MM.1S (cell line): ENCODE data around the gene GPR17.

Experiments used
- DNase-seq: peaks from one replicate; pipeline ENCODE4 v3.0.0-alpha.2; 2015
- H2AFZ ChIP-seq: fragments of 300-600 bp; sonication (generic); 2 replicates; pipeline ENCODE4 v1.6.0; 2016; ENCODE audit warnings: antibody characterized with exemption, low read length
- H3F3A ChIP-seq: fragments of 300-600 bp; sonication (generic); 2 replicates; pipeline ENCODE4 v1.6.1; 2016; ENCODE audit warnings: mild to moderate bottlenecking, antibody characterized with exemption, low read length, moderate library complexity, mixed read lengths; ENCODE audit not compliant: insufficient read depth
- H3K27ac ChIP-seq: fragments of 300-600 bp; sonication (generic); 2 replicates; pipeline ENCODE4 v1.5.1; 2016; ENCODE audit warnings: mild to moderate bottlenecking, low read length
- H3K27me3 ChIP-seq: fragments of 300-600 bp; sonication (generic); replicated peaks from 2 replicates; pipeline ENCODE4 v1.6.0; 2016; ENCODE audit warnings: low read length; ENCODE audit not compliant: insufficient read depth
- H3K36me3 ChIP-seq: fragments of 300-600 bp; sonication (generic); replicated peaks from 2 replicates; pipeline ENCODE4 v1.6.1; 2016; ENCODE audit warnings: mild to moderate bottlenecking, low read length, mixed read lengths; ENCODE audit not compliant: insufficient read depth
- H3K4me1 ChIP-seq: fragments of 300-600 bp; sonication (generic); 2 replicates; pipeline ENCODE4 v1.6.1; 2016; ENCODE audit warnings: low read length, mixed read lengths
- H3K4me2 ChIP-seq: fragments of 300-600 bp; sonication (generic); 2 replicates; pipeline ENCODE4 v1.6.0; 2016; ENCODE audit warnings: low read depth, low read length
- H3K4me3 ChIP-seq: fragments of 300-600 bp; sonication (generic); 2 replicates; pipeline ENCODE4 v1.5.1; 2016; ENCODE audit warnings: low read length, mixed read lengths
- H3K79me2 ChIP-seq: fragments of 300-600 bp; sonication (generic); 2 replicates; pipeline ENCODE4 v1.6.1; 2016; ENCODE audit warnings: mixed run types, low read length, mixed read lengths
- H3K9ac ChIP-seq: fragments of 300-600 bp; sonication (generic); 2 replicates; pipeline ENCODE4 v1.6.1; 2016; ENCODE audit warnings: low read length, mixed read lengths
- H3K9me2 ChIP-seq: fragments of 300-600 bp; sonication (generic); replicated peaks from 2 replicates; pipeline ENCODE4 v1.6.1; 2016; ENCODE audit warnings: mild to moderate bottlenecking, low read length, mixed read lengths; ENCODE audit not compliant: insufficient read depth
- H3K9me3 ChIP-seq: fragments of 300-600 bp; sonication (generic); replicated peaks from 2 replicates; pipeline ENCODE4 v1.6.1; 2016; ENCODE audit warnings: mild to moderate bottlenecking, low read length, mixed read lengths; ENCODE audit not compliant: insufficient read depth
- H4K20me1 ChIP-seq: fragments of 300-600 bp; sonication (generic); 2 replicates; pipeline ENCODE4 v1.6.1; 2016; ENCODE audit warnings: mild to moderate bottlenecking, low read length, moderate library complexity, mixed read lengths; ENCODE audit not compliant: insufficient read depth
- CTCF ChIP-seq: fragments of 300-600 bp; sonication (generic); IDR thresholded peaks from 2 replicates; pipeline ENCODE4 v1.5.1; 2016; ENCODE audit warnings: antibody characterized with exemption, low read length, mixed read lengths
- EZH2 ChIP-seq: fragments of 300-600 bp; sonication (generic); optimal IDR thresholded peaks from 2 replicates; pipeline ENCODE3; 2017; ENCODE audit warnings: low read depth, mild to moderate bottlenecking, antibody characterized with exemption, low read length, mixed read lengths
- EZH2phosphoT487 ChIP-seq: fragments of 300-600 bp; sonication (generic); IDR thresholded peaks from 2 replicates; pipeline ENCODE4 v1.6.1; 2018; ENCODE audit warnings: antibody characterized with exemption, low read length

The GPR17 gene

GRCh38 chr2:127625572-127625951, 20.4 kb upstream of the GPR17 start:
- H3K9ac ChIP-seq = no peak overlapping the region
- DNase-seq = no peak

GRCh38 chr2:127626175-127626574, 19.8 kb upstream of the GPR17 start:
- Histone ChIP-seq H3K9me2 (no peaks in the 10 kb centered on the region), H4K20me1 (no peaks in the 10 kb centered on the region), H3K4me1 (no peaks in the 10 kb centered on the region), H3K36me3 (no peaks in the 10 kb centered on the region), H3F3A (no peaks in the 10 kb centered on the region), H3K9me3 (no peaks in the 10 kb centered on the region), H3K27ac (no peak overlapping the region), H3K4me2 (no peak overlapping the region), H3K79me2 (no peaks in the 10 kb centered on the region), H3K27me3 (peaks cover 44% of the 10 kb centered on the region), H2AFZ (no peak overlapping the region), H3K9ac (no peak overlapping the region), H3K4me3 (no peak overlapping the region)
- DNase-seq = no peak
- TF ChIP-seq EZH2phosphoT487 = no peak
- TF ChIP-seq CTCF = no peak
- no peak for TF ChIP-seq EZH2

More at GRCh38 chr2:127625572-127625951, 20.4 kb upstream of the GPR17 start:
- Histone ChIP-seq H3K27ac (no peak overlapping the region), H3F3A (no peaks in the 10 kb centered on the region), H3K27me3 (peaks cover 42% of the 10 kb centered on the region), H3K4me2 (no peak overlapping the region), H3K9me3 (no peaks in the 10 kb centered on the region), H4K20me1 (no peaks in the 10 kb centered on the region), H3K79me2 (no peaks in the 10 kb centered on the region), H3K4me1 (no peaks in the 10 kb centered on the region), H3K36me3 (no peaks in the 10 kb centered on the region), H3K9me2 (no peaks in the 10 kb centered on the region), H3K4me3 (no peak overlapping the region), H2AFZ (no peak overlapping the region)
- TF ChIP-seq CTCF = no peak
- no peak for TF ChIP-seq EZH2
- no peak for TF ChIP-seq EZH2phosphoT487

GRCh38 chr2:127626917-127627739, 18.8 kb upstream of the GPR17 start:
- Histone ChIP-seq H4K20me1 (no peaks in the 10 kb centered on the region), H3K27ac (no peak overlapping the region), H3K36me3 (no peaks in the 10 kb centered on the region), H3K4me2 (no peak overlapping the region), H3K79me2 (no peaks in the 10 kb centered on the region), H3K9me3 (no peaks in the 10 kb centered on the region), H3K9me2 (no peaks in the 10 kb centered on the region), H2AFZ (no peak overlapping the region), H3K9ac (no peak overlapping the region), H3F3A (no peaks in the 10 kb centered on the region), H3K27me3 (peaks cover 53% of the 10 kb centered on the region), H3K4me3 (no peak overlapping the region), H3K4me1 (no peaks in the 10 kb centered on the region)
- TF ChIP-seq CTCF (no peak), EZH2 (no peak), EZH2phosphoT487 (no peak)
- no peak for DNase-seq
